Activated naive CD8-positive, alpha-beta T cell treated with anti-CD3 and anti-CD28 coated beads, Interleukin-2, amount 10 ng/mL, durations not matched to agents 7 days and 5 days (primary cell): ENCODE results near the gene GATAD1. TPM values are rescaled to one million over a fixed set of nuclear protein-coding genes. Genes with fewer than 3 reads are reported as not detected.
A peak's percentile ranks its signal among the peaks of the same experiment; 100 is the strongest.
"Not testable (repeated sequence)": the region's sequence is repeated elsewhere in the genome, so short reads cannot be mapped to it uniquely, and the experiment has no call there.

Source experiments
- ATAC-seq: fragments of 150-1000 bp; cut with Tn5 transposase; one replicate; pipeline ENCODE4 v1.10.0; 2021; ENCODE audit warnings: low read depth, moderate library complexity
- POLR2A ChIA-PET: fragments of 350-600 bp; sonication (Branson Sonifier 250); formaldehyde crosslinking; loops from one replicate; lab custom pipeline; 2021; ENCODE audit warnings: antibody characterized with exemption; lab: Charles Lee
- DNase-seq: peaks from one replicate; pipeline ENCODE4 v3.0.0; 2021
- H3K27ac Mint-ChIP-seq: one replicate; pipeline ENCODE4 v1.8.0; 2022; ENCODE audit warnings: mild to moderate bottlenecking, mixed read lengths
- H3K27me3 Mint-ChIP-seq: one replicate; pipeline ENCODE4 v1.8.0; 2022; ENCODE audit warnings: mild to moderate bottlenecking, moderate library complexity, mixed read lengths
- H3K36me3 Mint-ChIP-seq: one replicate; pipeline ENCODE4 v1.8.0; 2021; ENCODE audit warnings: mild to moderate bottlenecking, mixed read lengths
- H3K4me1 Mint-ChIP-seq: one replicate; pipeline ENCODE4 v1.8.0; 2021; ENCODE audit warnings: mixed read lengths
- H3K4me3 Mint-ChIP-seq: one replicate; pipeline ENCODE4 v1.8.0; 2022; ENCODE audit warnings: mild to moderate bottlenecking, moderate library complexity, mixed read lengths
- H3K9me3 Mint-ChIP-seq: one replicate; pipeline ENCODE4 v1.8.0; 2021; ENCODE audit warnings: mixed read lengths
- total RNA-seq, 2 experiments: library from RNA; stranded (reverse); gene quantifications; one replicate each; pipeline ENCODE4 v1.2.3, GENCODE V29; 2021

GATAD1 gene
- total RNA-seq, 2 experiments from 2014 or later = 24.9 to 28.0 TPM

DNA sequence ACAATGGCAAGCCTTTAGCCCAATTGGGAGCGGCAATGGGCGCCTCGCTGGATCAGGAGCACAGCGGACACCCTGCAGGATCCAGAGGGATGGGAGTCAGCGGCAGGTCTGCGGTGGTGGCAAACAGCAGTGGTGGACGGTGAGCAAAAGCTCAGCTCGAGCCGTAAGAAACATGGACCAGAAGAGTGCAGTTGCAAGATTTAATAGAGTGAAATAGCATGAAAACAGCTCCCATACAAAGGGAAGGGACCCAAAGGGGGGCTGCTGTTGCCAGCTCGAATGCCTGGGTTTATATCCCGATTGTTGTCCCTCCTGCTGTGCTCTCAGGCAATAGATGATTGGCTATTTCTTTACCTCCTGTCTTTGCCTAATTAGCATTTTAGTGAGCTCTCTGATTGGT is 30.4 kb downstream of the GATAD1 start, which contains the start of gene ERVW-1:
ERVW-1 (minus strand) TSS at position 266 of the 400 bp plus-strand sequence. CDS start 7,565 bp downstream, outside the sequence.
- DNase-seq, H3K4me3 Mint-ChIP-seq, H3K27me3 Mint-ChIP-seq, H3K36me3 Mint-ChIP-seq, ATAC-seq, H3K27ac Mint-ChIP-seq, H3K4me1 Mint-ChIP-seq, POLR2A ChIA-PET, H3K9me3 Mint-ChIP-seq: not testable (repeated sequence)

DNA sequence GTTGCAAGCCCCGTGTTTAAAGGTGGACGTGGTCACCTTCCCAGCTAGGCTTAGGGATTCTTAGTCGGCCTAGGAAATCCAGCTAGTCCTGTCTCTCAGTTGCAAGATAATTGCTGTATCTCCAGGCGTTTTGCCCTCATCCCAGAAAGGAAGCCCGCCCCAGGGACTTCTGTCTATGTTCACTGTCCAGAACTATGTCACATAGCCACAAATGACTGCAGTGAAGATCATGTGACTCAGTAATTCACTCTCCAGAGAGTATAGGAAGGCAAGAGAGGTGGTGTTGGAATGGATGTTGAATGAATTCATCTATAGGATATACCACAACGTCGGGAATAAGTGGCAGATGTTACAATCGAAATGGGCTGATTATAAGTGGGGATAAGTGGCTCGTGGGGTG is 30.8 kb downstream of the GATAD1 start:
- Mint-ChIP-seq H3K27ac (no peak overlapping the region), H3K4me3 (no peak overlapping the region), H3K36me3 (no peaks in the 10 kb centered on the region), H3K4me1 (no peaks in the 10 kb centered on the region), H3K27me3 (no peaks in the 10 kb centered on the region), H3K9me3 (no peaks in the 10 kb centered on the region)
- POLR2A ChIA-PET = no interaction called here
- DNase-seq (no peak), ATAC-seq (no peak)

GRCh38 chr7:92478711-92479110 is 31.4 kb downstream of the GATAD1 start:
- no peaks in the 10 kb centered on the region for H3K36me3 Mint-ChIP-seq
- POLR2A ChIA-PET = no interaction called here
- H3K27ac Mint-ChIP-seq = no peak overlapping the region
- H3K4me3 Mint-ChIP-seq = no peak overlapping the region
- no peaks in the 10 kb centered on the region for H3K4me1 Mint-ChIP-seq
- H3K9me3 Mint-ChIP-seq = no peaks in the 10 kb centered on the region
- ATAC-seq = no peak
- H3K27me3 Mint-ChIP-seq = no peaks in the 10 kb centered on the region
- DNase-seq = no peak

- ATAC-seq, H3K36me3 Mint-ChIP-seq, H3K4me3 Mint-ChIP-seq, H3K27me3 Mint-ChIP-seq, H3K4me1 Mint-ChIP-seq, H3K9me3 Mint-ChIP-seq, POLR2A ChIA-PET, H3K27ac Mint-ChIP-seq, DNase-seq: not testable (repeated sequence)
These were observed 31.9 kb downstream of the GATAD1 start for GRCh38 chr7:92479146-92479545.

DNA sequence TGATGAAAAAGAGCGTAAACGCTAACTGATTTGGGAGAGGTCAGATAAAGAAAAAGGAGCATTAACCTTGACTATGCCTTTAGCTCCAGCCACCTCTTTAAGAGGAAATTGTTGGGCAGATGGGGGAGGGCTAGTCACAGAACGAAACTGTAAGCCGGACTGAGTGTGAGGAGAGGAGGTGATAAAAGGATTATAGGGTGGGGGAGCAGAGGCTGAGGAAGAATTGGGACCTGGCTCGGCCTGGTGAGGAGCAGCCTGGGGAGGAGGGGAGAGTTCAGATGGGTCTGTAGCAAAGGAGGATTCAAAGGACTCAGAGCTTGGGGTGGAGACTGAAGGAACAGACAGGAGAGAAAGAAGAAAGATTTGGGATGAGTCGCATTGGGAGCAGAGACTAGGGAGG is 36.3 kb downstream of the GATAD1 start:
- H3K4me3 Mint-ChIP-seq, H3K36me3 Mint-ChIP-seq, H3K4me1 Mint-ChIP-seq, POLR2A ChIA-PET, ATAC-seq, H3K9me3 Mint-ChIP-seq, H3K27ac Mint-ChIP-seq, DNase-seq, H3K27me3 Mint-ChIP-seq: not testable (repeated sequence)

DNA sequence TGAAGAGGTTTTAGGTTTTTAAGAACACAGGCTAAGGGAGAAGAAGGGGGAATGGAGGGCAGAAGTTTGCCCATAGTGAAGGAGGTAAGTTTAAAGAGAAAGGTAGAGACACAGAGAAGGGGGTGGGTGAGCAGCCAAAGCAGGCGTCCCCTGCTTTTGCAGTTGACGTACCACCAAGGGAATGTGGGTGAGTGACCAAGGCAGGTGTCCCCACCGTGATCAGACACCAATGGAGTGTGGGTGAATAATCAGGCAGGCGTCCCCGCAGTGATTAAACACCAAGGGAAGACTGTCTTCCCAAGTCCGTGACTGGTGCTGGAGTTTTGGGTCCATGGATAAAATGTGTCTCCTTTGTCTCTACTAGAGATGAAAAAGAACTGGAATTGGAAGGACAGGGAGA is 36.9 kb downstream of the GATAD1 start:
- H3K27me3 Mint-ChIP-seq, H3K27ac Mint-ChIP-seq, ATAC-seq, H3K9me3 Mint-ChIP-seq, H3K4me3 Mint-ChIP-seq, DNase-seq, POLR2A ChIA-PET, H3K36me3 Mint-ChIP-seq, H3K4me1 Mint-ChIP-seq: not testable (repeated sequence)

- DNase-seq (no peak), ATAC-seq (no peak)
- Mint-ChIP-seq H3K9me3 (no peaks in the 10 kb centered on the region), H3K4me3 (no peak overlapping the region), H3K27me3 (no peaks in the 10 kb centered on the region), H3K27ac (no peak overlapping the region), H3K36me3 (peaks cover 6% of the 10 kb centered on the region), H3K4me1 (no peaks in the 10 kb centered on the region)
- POLR2A ChIA-PET = no interaction called here
These were observed 38.1 kb downstream of the GATAD1 start for GRCh38 chr7:92485267-92485892.

GRCh38 chr7:92485974-92486373 is 38.7 kb downstream of the GATAD1 start:
- POLR2A ChIA-PET = no interaction called here
- no peak overlapping the region for H3K27ac Mint-ChIP-seq
- H3K9me3 Mint-ChIP-seq = no peaks in the 10 kb centered on the region
- no peak for DNase-seq
- ATAC-seq = no peak
- peaks cover 8% of the 10 kb centered on the region for H3K36me3 Mint-ChIP-seq
- no peaks in the 10 kb centered on the region for H3K27me3 Mint-ChIP-seq
- no peaks in the 10 kb centered on the region for H3K4me1 Mint-ChIP-seq
- no peak overlapping the region for H3K4me3 Mint-ChIP-seq

GRCh38 chr7:92487804-92488203 is 40.5 kb downstream of the GATAD1 start:
- no peak overlapping the region for H3K27ac Mint-ChIP-seq
- no peaks in the 10 kb centered on the region for H3K27me3 Mint-ChIP-seq
- DNase-seq (no peak), ATAC-seq (no peak)
- H3K4me3 Mint-ChIP-seq = no peak overlapping the region
- POLR2A ChIA-PET = no interaction called here
- H3K36me3 Mint-ChIP-seq = peaks cover 13% of the 10 kb centered on the region
- no peaks in the 10 kb centered on the region for H3K4me1 Mint-ChIP-seq
- no peaks in the 10 kb centered on the region for H3K9me3 Mint-ChIP-seq

DNA sequence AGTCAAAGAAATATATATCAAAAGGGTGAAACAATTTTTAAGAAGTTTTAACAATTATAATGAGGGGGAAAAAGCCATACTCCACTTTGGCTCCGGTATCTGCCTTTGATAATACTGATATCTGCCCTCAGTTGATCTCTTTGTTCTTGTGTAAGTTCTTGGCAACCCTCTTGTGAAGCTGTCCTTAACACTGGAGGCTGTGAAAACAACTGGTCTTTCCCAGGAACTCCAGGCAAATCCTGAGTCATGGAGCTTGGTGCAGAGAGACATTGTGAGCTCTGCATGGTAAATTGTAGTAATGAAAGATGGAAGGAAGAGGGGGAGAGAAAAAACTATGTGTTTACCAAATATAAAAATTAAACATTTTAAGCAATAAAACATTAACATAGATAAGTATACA is 42.4 kb downstream of the GATAD1 start:
- DNase-seq (no peak), ATAC-seq (no peak)
- H3K36me3 Mint-ChIP-seq = peaks cover 13% of the 10 kb centered on the region
- no peaks in the 10 kb centered on the region for H3K4me1 Mint-ChIP-seq
- no peak overlapping the region for H3K27ac Mint-ChIP-seq
- H3K9me3 Mint-ChIP-seq = no peaks in the 10 kb centered on the region
- no peaks in the 10 kb centered on the region for H3K27me3 Mint-ChIP-seq
- POLR2A ChIA-PET = no interaction called here
- H3K4me3 Mint-ChIP-seq = no peak overlapping the region

GRCh38 chr7:92496876-92497275 is 49.6 kb downstream of the GATAD1 start:
- no peak overlapping the region for H3K27ac Mint-ChIP-seq
- ATAC-seq = no peak
- POLR2A ChIA-PET = no interaction called here
- H3K36me3 Mint-ChIP-seq = peaks cover 21% of the 10 kb centered on the region
- H3K9me3 Mint-ChIP-seq = no peaks in the 10 kb centered on the region
- no peak overlapping the region for H3K4me3 Mint-ChIP-seq
- peaks cover 7% of the 10 kb centered on the region for H3K4me1 Mint-ChIP-seq
- no peak for DNase-seq
- no peaks in the 10 kb centered on the region for H3K27me3 Mint-ChIP-seq

DNA sequence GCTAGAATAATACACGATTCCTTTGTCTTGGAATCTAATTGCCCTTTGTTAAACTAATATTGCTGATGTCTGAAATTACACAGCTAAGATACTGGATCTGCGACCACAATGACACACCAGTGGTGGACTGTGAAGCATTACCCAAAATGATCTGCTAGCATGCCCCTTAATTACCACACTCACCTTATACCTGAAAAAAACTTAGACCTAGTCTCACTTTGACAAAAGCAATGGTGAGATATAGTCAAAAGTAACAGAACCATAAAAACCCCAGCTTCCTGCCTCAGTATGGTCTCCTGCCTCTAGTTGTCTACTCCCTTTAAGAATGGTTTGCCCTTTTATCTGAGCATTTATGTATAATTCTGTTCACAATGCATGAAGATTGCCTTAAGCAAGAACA is 51.3 kb downstream of the GATAD1 start:
- Mint-ChIP-seq H3K27ac (no peak overlapping the region), H3K36me3 (peaks cover 19% of the 10 kb centered on the region), H3K4me1 (peaks cover 8% of the 10 kb centered on the region), H3K27me3 (no peaks in the 10 kb centered on the region), H3K9me3 (no peaks in the 10 kb centered on the region), H3K4me3 (no peak overlapping the region)
- POLR2A ChIA-PET = interaction anchor here (1.2 kb wide), 1 partner anchor 30 kb away, joined by 6 read pairs; the partner anchor contains the start of genes PEX1 and RBM48
- ATAC-seq = peak; percentile 81
- no peak for DNase-seq

DNA sequence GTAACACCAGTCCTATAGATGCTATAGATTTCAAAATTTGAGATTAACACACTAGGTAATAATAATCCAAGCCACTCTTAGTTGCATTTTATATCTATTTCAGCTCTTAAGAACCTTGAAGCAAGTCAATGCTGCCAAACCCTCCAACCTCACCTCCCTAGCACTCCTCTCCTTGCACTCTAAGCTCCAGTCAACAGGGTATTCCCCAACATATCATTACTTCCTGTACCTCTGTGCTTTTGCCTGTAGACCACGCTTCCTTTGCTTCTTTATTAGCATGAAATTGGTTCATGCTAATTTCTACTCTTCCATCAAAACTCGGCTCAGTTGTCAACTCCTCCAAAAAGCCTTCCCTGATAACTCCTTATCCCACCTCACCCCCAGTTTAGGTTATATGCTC is 56.5 kb downstream of the GATAD1 start:
- Mint-ChIP-seq H3K27ac (no peak overlapping the region), H3K36me3 (peaks cover 13% of the 10 kb centered on the region), H3K4me1 (peaks cover 10% of the 10 kb centered on the region), H3K9me3 (no peaks in the 10 kb centered on the region), H3K27me3 (no peaks in the 10 kb centered on the region), H3K4me3 (no peak overlapping the region)
- ATAC-seq (peak; percentile 75), DNase-seq (no peak)
- POLR2A ChIA-PET = interaction anchor here (0.6 kb wide), 1 partner anchor 281 kb away, joined by 5 read pairs; no protein-coding TSS in a partner anchor

GRCh38 chr7:92504563-92504962 is 57.3 kb downstream of the GATAD1 start:
- DNase-seq (no peak), ATAC-seq (no peak)
- Mint-ChIP-seq H3K9me3 (no peaks in the 10 kb centered on the region), H3K36me3 (peaks cover 7% of the 10 kb centered on the region), H3K27ac (no peak overlapping the region), H3K4me1 (peaks cover 7% of the 10 kb centered on the region), H3K27me3 (no peaks in the 10 kb centered on the region), H3K4me3 (no peak overlapping the region)
- POLR2A ChIA-PET = no interaction called here
